ENCODE results near the gene DHX38. TPM values are rescaled to one million over a fixed set of nuclear protein-coding genes. Genes with fewer than 3 reads are reported as not detected.

DHX38 gene
- total and polyA plus RNA-seq, 2 of the 13 experiments (the other 11 are each of a cell fraction or from before 2014, with no cell fraction given), result 54.4 to 85.9 TPM

GRCh38 chr16:72072514-72073342, 20.9 kb upstream of the DHX38 start (continued):
- TF ChIP-seq, protein P1, sequence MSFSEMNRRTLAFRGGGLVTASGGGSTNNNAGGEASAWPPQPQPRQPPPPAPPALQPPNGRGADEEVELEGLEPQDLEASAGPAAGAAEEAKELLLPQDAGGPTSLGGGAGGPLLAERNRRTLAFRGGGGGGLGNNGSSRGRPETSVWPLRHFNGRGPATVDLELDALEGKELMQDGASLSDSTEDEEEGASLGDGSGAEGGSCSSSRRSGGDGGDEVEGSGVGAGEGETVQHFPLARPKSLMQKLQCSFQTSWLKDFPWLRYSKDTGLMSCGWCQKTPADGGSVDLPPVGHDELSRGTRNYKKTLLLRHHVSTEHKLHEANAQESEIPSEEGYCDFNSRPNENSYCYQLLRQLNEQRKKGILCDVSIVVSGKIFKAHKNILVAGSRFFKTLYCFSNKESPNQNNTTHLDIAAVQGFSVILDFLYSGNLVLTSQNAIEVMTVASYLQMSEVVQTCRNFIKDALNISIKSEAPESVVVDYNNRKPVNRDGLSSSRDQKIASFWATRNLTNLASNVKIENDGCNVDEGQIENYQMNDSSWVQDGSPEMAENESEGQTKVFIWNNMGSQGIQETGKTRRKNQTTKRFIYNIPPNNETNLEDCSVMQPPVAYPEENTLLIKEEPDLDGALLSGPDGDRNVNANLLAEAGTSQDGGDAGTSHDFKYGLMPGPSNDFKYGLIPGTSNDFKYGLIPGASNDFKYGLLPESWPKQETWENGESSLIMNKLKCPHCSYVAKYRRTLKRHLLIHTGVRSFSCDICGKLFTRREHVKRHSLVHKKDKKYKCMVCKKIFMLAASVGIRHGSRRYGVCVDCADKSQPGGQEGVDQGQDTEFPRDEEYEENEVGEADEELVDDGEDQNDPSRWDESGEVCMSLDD (CRISPR knock-in tag; IDR thresholded peaks at IDR 0.05; ENCODE audit: borderline replicate concordance), result peak; percentile 5; the same call in 1 of the 2 replicates
- 0 out of 2 replicates have a peak, but pooled peaks have one; percentile 40 for TF ChIP-seq KLF6 (CRISPR knock-in tag; IDR thresholded peaks at IDR 0.05)
- peak; percentile 89 for TF ChIP-seq NCOA2 (CRISPR knock-in tag; IDR thresholded peaks at IDR 0.05)
- no peak; the same call in 1 of the 2 replicates for TF ChIP-seq ZFX (CRISPR knock-in tag; IDR thresholded peaks at IDR 0.05; ENCODE audit: low read depth)
- peak; percentile 49; the same call in 1 of the 2 replicates for TF ChIP-seq ELF1 (CRISPR knock-in tag; IDR thresholded peaks at IDR 0.05)
- TF ChIP-seq ZNF33A (CRISPR knock-in tag; IDR thresholded peaks at IDR 0.05; ENCODE audit: borderline replicate concordance), result no peak
- TF ChIP-seq, protein P2, sequence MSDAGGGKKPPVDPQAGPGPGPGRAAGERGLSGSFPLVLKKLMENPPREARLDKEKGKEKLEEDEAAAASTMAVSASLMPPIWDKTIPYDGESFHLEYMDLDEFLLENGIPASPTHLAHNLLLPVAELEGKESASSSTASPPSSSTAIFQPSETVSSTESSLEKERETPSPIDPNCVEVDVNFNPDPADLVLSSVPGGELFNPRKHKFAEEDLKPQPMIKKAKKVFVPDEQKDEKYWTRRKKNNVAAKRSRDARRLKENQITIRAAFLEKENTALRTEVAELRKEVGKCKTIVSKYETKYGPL (CRISPR knock-in tag; IDR thresholded peaks at IDR 0.05), result no peak
- TF ChIP-seq RAD51 (IDR thresholded peaks at IDR 0.05; ENCODE audit: borderline replicate concordance), result no peak
- peak; percentile 96 for TF ChIP-seq FOXO1 (CRISPR knock-in tag; IDR thresholded peaks at IDR 0.05)
- peak; percentile 78; the same call in 1 of the 2 replicates for TF ChIP-seq MAZ (IDR thresholded peaks at IDR 0.05; ENCODE audit: borderline replicate concordance, low read depth, low read length)
- TF ChIP-seq MAZ (CRISPR knock-in tag; IDR thresholded peaks at IDR 0.05; ENCODE audit: low read depth), result peak; percentile 77
- peak; percentile 85 for TF ChIP-seq FOXA3 (CRISPR knock-in tag; IDR thresholded peaks at IDR 0.05)
- TF ChIP-seq PRDM4 (CRISPR knock-in tag; IDR thresholded peaks at IDR 0.05; ENCODE audit: borderline replicate concordance), result no peak
- TF ChIP-seq ZNF484 (CRISPR knock-in tag; IDR thresholded peaks at IDR 0.05; ENCODE audit: borderline replicate concordance, low read depth), result no peak
- no peak for TF ChIP-seq RORA (CRISPR knock-in tag; IDR thresholded peaks at IDR 0.05)
- no peak for TF ChIP-seq MEIS2 (CRISPR knock-in tag; IDR thresholded peaks at IDR 0.05)
- TF ChIP-seq, protein P3, sequence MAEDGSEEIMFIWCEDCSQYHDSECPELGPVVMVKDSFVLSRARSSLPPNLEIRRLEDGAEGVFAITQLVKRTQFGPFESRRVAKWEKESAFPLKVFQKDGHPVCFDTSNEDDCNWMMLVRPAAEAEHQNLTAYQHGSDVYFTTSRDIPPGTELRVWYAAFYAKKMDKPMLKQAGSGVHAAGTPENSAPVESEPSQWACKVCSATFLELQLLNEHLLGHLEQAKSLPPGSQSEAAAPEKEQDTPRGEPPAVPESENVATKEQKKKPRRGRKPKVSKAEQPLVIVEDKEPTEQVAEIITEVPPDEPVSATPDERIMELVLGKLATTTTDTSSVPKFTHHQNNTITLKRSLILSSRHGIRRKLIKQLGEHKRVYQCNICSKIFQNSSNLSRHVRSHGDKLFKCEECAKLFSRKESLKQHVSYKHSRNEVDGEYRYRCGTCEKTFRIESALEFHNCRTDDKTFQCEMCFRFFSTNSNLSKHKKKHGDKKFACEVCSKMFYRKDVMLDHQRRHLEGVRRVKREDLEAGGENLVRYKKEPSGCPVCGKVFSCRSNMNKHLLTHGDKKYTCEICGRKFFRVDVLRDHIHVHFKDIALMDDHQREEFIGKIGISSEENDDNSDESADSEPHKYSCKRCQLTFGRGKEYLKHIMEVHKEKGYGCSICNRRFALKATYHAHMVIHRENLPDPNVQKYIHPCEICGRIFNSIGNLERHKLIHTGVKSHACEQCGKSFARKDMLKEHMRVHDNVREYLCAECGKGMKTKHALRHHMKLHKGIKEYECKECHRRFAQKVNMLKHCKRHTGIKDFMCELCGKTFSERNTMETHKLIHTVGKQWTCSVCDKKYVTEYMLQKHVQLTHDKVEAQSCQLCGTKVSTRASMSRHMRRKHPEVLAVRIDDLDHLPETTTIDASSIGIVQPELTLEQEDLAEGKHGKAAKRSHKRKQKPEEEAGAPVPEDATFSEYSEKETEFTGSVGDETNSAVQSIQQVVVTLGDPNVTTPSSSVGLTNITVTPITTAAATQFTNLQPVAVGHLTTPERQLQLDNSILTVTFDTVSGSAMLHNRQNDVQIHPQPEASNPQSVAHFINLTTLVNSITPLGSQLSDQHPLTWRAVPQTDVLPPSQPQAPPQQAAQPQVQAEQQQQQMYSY (CRISPR knock-in tag; IDR thresholded peaks at IDR 0.05), result no peak
- peak; percentile 48; the same call in 1 of the 2 replicates for TF ChIP-seq RXRA (CRISPR knock-in tag; IDR thresholded peaks at IDR 0.05)
- TF ChIP-seq AGO1 (IDR thresholded peaks at IDR 0.05; ENCODE audit: low read depth, low read length, poor library complexity, severe bottlenecking), result no peak
